Common myeloid progenitor, CD34-positive (primary cell): ENCODE data around the gene SP110.
"Not testable (repeated sequence)": the region's sequence is repeated elsewhere in the genome, so short reads cannot be mapped to it uniquely, and the experiment has no call there.

ENCODE experiments used
- CTCF ChIA-PET: fragments of 350-600 bp; sonication (Branson Sonifier 250); formaldehyde crosslinking; loops from one replicate; lab custom pipeline; 2021; ENCODE audit warnings: antibody characterized with exemption; lab: Charles Lee
- POLR2A ChIA-PET: fragments of 350-600 bp; sonication (Branson Sonifier 250); formaldehyde crosslinking; loops from one replicate; lab custom pipeline; 2021; ENCODE audit warnings: antibody characterized with exemption; lab: Charles Lee
- DNase-seq, 3 donors: peaks; one replicate each; pipeline versions ENCODE4 v3.0.0 to v3.0.0-alpha.2; 2013
- H3K27ac ChIP-seq, 2 experiments: 1 replicate in 1 of 2; 2 replicates in 1 of 2; pipeline ENCODE4 v1.7.0; 2013; ENCODE audit warnings: inconsistent platforms in 2 of 2, low read length in 2 of 2, mild to moderate bottlenecking in 2 of 2, low read depth in 1 of 2, moderate library complexity in 1 of 2; ENCODE audit not compliant: severe bottlenecking in 2 of 2, insufficient read depth in 1 of 2, poor library complexity in 1 of 2
- H3K27me3 ChIP-seq, 5 experiments: replicated peaks in 2 of 5; 1 replicate in 3 of 5; 2 replicates in 2 of 5; pipeline versions ENCODE4 v1.6.1 to v1.7.0; 2013; ENCODE audit warnings: low read length in 4 of 5, mild to moderate bottlenecking in 2 of 5, moderate library complexity in 2 of 5, inconsistent platforms in 1 of 5; ENCODE audit not compliant: insufficient read depth in 5 of 5, control insufficient read depth in 4 of 5
- H3K36me3 ChIP-seq, 4 experiments: 1 replicate in 2 of 4; 2 replicates in 2 of 4; pipeline versions ENCODE4 v1.6.1 to v1.7.0; 2013; ENCODE audit warnings: low read length in 3 of 4, control low read depth in 1 of 4, mild to moderate bottlenecking in 1 of 4; ENCODE audit not compliant: control insufficient read depth in 4 of 4, insufficient read depth in 4 of 4
- H3K4me1 ChIP-seq, 4 experiments: 1 replicate in 3 of 4; 2 replicates in 1 of 4; pipeline versions ENCODE4 v1.6.1 to v1.7.1; 2013; ENCODE audit warnings: low read length in 3 of 4, mild to moderate bottlenecking in 3 of 4, control low read depth in 1 of 4, inconsistent platforms in 1 of 4, moderate library complexity in 1 of 4; ENCODE audit not compliant: control insufficient read depth in 4 of 4, insufficient read depth in 4 of 4; ENCODE audit errors: control extremely low read depth in 1 of 4
- H3K4me3 ChIP-seq, 7 experiments: 1 replicate in 4 of 7; 2 replicates in 3 of 7; pipeline versions ENCODE4 v1.5.1 to v1.7.0; 2013; ENCODE audit warnings: mild to moderate bottlenecking in 7 of 7, low read length in 6 of 7, moderate library complexity in 6 of 7, inconsistent platforms in 2 of 7, low read depth in 2 of 7, control low read depth in 1 of 7; ENCODE audit not compliant: insufficient read depth in 4 of 7, control insufficient read depth in 1 of 7; ENCODE audit errors: extremely low read depth in 1 of 7
- H3K9me3 ChIP-seq, 5 experiments: 1 replicate in 4 of 5; 2 replicates in 1 of 5; pipeline versions ENCODE4 v1.6.1 to v1.7.1; 2013; ENCODE audit warnings: low read length in 4 of 5, mild to moderate bottlenecking in 2 of 5, inconsistent platforms in 1 of 5, low read depth in 1 of 5, moderate library complexity in 1 of 5; ENCODE audit not compliant: control insufficient read depth in 4 of 5, insufficient read depth in 2 of 5; ENCODE audit errors: control extremely low read depth in 1 of 5
- WGBS: methylation state at CpG from one replicate; pipeline ENCODE4 v1.1.5; 2013; ENCODE audit not compliant: insufficient coverage; 5-methylcytosine and 5-hydroxymethylcytosine counted together

Gene SP110

GRCh38 chr2:230124235-230124634 is 95.5 kb downstream of the SP110 start:
- DNase-seq = no peak
- no peak overlapping the region for H3K27ac ChIP-seq
- H3K4me3 ChIP-seq = peak overlapping the region in 2 of 7 experiments; percentile 17 to 32
- WGBS = 84% methylated on average over 6 of the region's 6 CpGs
- H3K27me3 ChIP-seq = no peaks in the 10 kb centered on the region
- no peaks in the 10 kb centered on the region for H3K36me3 ChIP-seq
- peaks cover 0 to 6% (median 3%) of the 10 kb centered on the region in 5 experiments for H3K9me3 ChIP-seq
- peaks cover 28 to 40% (median 38%) of the 10 kb centered on the region in 4 experiments for H3K4me1 ChIP-seq
- ChIA-PET CTCF (interaction anchor here (1.0 to 3.4 kb wide), 5 partner anchors 11 to 70 kb away, joined by 3 to 16 read pairs (median 7); partner anchors contain the start of gene SLC16A14), POLR2A (interaction anchor here (1.8 kb wide), 1 partner anchor 10 kb away, joined by 10 read pairs; no protein-coding TSS in a partner anchor)

- H3K27ac ChIP-seq, H3K4me3 ChIP-seq, CTCF ChIA-PET, H3K27me3 ChIP-seq, DNase-seq, POLR2A ChIA-PET, H3K9me3 ChIP-seq, H3K36me3 ChIP-seq: not testable (repeated sequence)
- WGBS = 89% methylated on average over 2 of the region's 2 CpGs
- peaks cover 11 to 17% (median 15%) of the 10 kb centered on the region in 4 experiments for H3K4me1 ChIP-seq
Observed at GRCh38 chr2:230120376-230120775, 99.4 kb downstream of the SP110 start.

GRCh38 chr2:230119827-230120226 is 100.0 kb downstream of the SP110 start:
- DNase-seq, H3K36me3 ChIP-seq, POLR2A ChIA-PET, H3K27me3 ChIP-seq, H3K27ac ChIP-seq, CTCF ChIA-PET, H3K9me3 ChIP-seq, H3K4me3 ChIP-seq: not testable (repeated sequence)
- WGBS = 100% methylated on average over 1 of the region's 1 CpG
- H3K4me1 ChIP-seq = peaks cover 9 to 11% (median 10%) of the 10 kb centered on the region in 4 experiments
